GM12891 (cell line): ENCODE measurements around the gene ABCD4.

Source experiments
- PAX5 ChIP-seq: IDR thresholded peaks from 2 replicates; pipeline ENCODE4 v1.6.1; 2011; ENCODE audit warnings: low read length, moderate library complexity, mild to moderate bottlenecking; ENCODE audit not compliant: insufficient read depth, severe bottlenecking
- POLR2A ChIP-seq: IDR thresholded peaks from 2 replicates; pipeline ENCODE4 v1.6.1; 2011; ENCODE audit warnings: low read depth, low read length, control low read depth
- POLR2AphosphoS5 ChIP-seq: IDR thresholded peaks from 2 replicates; pipeline ENCODE4 v1.6.1; 2011; ENCODE audit warnings: low read depth, low read length, control low read depth
- TAF1 ChIP-seq: IDR thresholded peaks from 2 replicates; pipeline ENCODE4 v1.6.1; 2011; ENCODE audit warnings: low read depth, low read length, control low read depth

GRCh38 chr14:74244115-74244514 lies 58.6 kb downstream of the ABCD4 start:
- TF ChIP-seq POLR2AphosphoS5 (no peak), POLR2A (no peak), TAF1 (no peak), PAX5 (no peak)
